Measurements from ENCODE around the gene C1QTNF1.
"Not testable (repeated sequence)": the region's sequence is repeated elsewhere in the genome, so short reads cannot be mapped to it uniquely, and the experiment has no call there.

C1QTNF1 gene

DNA sequence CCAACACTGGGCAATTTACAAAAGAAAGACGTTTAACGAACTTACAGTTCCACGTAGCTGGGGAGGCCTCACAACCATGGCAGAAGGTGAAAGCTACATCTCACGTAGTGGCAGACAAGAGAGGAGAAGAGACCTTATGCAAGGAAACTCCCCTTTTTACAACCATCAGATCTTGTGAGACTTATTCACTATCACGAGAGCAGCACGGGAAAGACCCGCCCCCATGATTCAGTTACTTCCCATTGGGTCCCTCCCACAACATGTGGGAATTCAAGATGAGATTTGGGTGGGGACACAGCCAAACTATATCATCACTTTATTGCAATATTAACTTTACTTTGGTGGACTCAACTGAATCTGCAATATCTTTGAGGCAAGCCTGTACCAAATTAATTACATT, 38.7 kb downstream of the C1QTNF1 start:
- no peak for FAIRE-seq

DNA sequence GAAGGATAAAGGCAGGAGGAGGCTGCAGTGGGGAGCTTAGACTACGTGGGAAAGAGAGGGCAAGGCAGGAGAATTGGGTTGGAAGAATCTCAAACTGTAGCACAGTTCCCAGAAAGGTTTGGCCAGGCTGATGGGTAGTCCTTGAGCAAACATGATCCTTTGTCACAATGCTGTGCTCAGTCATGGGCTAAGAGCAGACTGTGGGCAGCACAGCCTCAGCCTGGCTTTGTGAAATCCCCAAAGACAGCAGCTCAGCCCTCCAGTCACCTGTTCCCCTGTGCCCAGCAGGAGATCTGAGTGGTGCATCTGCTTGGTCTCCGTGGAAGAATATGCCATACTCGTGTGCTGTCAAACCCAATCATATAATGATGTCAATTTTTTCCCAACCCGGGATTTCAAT, 40.1 kb downstream of the C1QTNF1 start:
- no peak for FAIRE-seq

DNA sequence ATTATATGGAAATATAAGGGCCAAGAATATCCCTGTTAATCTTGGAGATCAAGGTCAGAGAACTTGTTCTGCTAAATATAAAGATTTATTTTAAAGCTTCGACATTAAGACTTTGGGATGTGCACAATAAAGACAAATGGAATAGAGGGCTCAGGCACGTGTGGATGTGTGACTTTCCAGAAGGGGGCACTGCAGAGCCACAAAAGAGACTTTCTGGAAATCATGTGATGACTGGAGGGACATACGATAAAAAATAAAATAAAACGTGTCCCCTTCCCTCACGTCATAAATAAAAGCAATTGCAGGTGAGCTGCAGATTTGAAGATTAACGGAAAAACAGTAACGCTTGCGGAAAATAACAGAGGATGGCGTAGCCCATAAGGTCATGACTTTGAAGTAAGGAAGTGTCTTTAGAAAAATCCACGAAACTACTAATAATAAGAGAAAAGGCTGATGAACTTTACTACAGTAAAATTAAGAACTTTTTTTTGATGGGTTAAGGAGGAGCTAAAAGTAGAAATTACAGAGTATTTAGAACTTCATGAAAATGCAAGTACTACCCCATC, 41.2 kb downstream of the C1QTNF1 start:
- no peak for FAIRE-seq

DNA sequence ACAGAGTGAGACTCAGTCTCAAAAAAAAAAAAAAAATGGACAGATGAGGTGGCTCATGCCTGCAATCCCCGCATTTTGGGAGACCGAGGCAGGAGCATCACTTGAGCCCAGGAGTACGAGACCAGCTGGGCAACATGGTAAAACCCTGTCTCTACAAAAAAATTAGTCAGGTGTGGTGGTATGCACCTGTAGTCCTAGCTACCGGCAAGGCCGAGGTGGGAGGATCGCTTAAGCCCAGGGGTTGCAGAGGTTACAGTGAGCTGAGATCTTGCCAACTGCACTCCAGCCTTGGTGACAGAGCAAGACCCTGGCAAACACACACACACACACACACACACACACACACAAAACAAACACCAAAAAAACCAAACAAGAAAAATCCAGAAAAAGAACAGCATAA, 43.0 kb downstream of the C1QTNF1 start:
- FAIRE-seq: no peak

DNA sequence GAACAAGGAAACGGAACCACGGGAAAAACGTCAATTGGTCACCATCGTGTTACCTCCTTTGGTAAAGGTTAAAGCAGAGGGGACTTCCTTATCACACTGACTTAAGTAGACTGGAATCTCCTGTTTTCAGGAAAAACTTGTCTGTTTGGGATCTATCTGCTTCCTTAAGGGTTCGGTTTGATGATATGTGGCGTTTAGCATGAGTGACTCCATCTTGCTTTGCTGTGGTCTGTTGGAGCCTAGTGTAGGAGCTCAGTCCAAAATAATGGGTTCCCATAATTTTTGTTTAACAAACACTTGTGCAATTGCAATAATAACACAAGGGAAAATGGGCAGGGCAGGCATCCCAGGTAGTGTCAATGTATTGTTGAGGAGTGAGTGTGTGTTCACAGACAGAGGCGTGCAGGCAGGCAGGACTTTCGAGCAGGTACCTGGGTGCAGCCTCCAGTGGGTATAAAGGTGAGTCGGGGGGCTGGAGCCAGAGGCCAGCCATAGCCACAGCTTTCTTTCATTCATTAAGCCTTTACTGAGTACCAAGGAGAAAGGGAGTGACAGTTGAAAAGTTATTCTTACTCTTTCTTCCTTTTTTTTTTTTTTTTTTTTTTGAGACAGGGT, 46.4 kb downstream of the C1QTNF1 start:
- FAIRE-seq: no peak

DNA sequence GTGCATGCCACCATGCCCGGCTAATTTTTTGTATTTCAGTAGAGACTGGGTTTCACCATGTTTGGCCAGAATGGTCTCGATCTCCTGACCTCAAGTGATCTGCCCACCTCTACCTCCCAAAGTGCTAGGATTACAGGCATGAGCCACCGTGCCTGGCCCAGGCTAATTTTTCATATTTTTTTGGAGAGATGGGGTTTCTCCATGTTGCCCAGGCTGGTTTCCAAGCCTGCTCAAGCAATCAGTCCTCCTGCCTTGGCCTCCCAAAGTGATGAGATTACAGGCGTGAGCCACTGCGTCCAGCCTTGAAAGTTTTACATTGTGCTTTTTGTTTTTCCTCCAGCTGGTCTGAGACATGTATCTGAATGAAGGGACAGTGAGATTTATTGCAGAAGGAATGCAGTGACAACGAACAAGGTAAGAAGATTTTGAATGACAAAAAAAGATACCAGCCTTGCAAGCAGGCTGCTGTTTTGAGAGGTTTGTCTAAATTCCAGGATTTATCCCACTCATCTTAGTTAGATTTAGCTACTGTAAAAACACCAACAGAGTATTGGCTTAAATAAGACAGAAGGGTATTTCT, 47.3 kb downstream of the C1QTNF1 start:
- FAIRE-seq: no peak

DNA sequence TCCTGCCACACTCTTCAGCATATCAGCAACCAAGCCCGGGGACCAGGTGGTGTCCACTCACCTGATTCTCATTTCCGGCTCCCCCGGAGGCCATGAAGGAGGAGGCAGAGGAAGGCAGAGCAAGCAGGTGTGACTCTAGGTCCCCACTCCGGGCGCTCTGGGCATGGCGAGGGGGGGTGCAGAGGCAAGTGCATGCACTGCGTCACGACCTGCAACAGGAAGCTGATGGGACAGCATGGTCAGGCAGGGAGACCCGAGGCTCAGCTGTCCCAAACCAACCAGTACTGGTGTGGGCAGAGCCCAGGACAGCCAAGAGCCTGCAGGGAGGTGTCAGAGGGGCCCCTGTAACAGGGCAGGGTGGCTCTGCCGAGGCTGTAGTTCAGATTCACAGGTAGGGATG, 48.6 kb downstream of the C1QTNF1 start:
- no peak for FAIRE-seq

DNA sequence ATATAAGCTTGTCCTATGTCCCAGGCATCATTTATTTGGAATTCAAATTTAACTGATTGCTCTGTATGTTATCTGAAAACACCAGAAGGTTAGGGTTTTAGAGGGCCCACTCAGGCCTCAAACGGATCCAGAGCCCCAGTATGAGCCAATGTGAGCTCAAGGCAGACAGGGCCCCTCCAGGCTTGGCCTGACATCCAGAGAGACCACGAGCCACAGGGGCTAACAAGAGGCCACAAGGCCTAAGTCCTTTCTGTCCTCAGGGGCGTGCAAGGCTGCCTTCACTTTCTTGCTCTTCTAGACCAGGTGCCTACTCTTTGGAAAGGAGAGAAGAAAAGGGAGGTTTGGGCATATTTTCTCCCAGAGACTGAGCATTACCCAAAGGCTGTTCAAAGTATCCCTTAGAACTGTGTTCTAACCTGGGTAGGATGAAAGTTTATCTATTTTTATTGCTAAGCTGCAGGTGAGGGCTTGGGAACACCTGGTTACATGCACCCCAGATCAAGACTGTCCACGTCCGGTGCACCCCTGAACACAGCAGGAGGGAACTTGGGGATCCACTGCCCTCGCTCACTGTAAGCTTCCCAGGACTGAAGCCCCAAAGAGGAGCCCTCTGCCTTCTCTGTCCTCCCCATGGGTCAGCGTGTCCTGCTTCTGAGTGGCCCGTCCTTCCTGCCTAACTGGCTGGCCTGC, 49.2 kb downstream of the C1QTNF1 start:
- no peak for FAIRE-seq

DNA sequence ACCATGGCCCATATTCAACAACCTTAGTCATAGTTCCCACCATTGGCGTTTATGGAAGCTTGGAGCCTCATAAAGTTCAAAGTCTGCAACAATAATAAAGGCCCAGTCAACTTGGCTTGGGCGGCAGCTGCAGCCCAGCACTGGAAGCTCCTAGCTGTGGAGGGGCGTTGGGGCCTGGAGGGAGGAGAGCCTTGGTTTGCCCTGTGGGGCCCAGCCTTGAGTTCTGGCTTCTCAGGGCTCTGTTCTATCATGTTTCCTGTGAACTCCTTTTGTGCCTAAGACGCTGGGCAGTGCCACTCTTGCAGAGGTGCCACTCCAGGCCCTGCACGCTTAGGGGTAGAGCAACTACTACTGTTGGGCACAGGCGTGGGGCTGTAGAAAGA, 49.7 kb downstream of the C1QTNF1 start:
- FAIRE-seq: no peak

DNA sequence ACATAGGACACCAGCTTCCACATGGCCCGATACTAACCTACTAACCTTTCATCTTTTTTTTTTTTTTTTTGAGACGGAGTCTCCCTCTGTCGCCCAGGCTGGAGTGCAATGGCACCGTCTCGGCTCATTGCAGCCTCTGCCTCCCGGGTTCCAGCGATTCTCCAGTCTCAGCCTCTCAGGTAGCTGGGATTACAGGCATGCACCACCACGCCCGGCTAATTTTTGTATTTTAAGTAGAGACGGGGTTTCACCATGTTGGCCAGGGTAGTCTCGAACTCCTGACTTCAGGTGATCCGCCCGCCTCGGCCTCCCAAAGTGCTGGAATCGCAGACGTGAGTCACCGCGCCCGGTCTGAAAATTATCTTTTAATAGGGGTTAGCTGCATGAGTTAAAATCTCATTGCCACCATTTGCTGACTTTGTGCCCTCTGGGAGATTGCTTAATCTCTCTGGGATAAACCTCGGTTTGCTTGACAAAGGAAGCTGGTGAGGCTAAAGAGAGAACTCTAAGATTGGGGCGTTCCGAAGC, 50.2 kb downstream of the C1QTNF1 start:
- not testable (repeated sequence) for FAIRE-seq

DNA sequence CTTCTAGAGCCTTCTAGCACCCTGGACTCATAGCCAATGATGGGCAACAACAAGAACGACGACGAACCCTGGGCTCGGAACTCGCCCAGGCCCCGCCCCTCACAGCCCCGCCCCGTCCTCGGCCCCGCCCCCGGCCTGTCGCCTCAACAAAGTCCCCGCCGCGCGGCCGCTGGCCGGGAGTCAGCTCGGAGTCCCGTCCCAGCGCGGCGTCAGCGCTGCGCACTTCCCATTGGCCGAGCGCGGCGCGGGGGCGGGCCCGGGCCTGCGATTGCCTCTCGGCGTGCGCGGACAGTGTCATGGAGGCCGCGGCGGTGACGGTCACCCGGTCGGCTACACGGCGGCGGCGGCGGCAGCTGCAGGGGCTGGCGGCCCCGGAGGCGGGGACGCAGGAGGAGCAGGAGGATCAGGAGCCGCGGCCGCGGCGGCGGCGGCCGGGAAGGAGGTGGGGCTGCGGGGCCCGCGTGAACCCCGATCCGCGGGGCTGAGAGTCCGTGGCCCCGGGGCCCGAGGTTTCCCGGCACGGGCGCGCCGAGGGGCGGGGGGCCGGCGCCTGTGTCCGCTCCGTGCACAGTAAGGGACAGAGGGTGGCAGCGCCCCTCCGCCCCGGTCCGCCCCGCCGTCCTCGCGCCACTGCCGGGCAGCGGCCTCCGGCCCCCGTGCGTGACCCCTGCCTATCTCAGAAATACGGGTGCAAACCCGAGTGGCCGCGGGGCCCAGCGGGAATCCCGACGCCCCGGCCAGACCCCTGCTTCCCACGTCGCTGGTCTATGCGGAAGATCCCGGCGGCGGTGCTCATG, 50.9 kb downstream of the C1QTNF1 start, which contains the start of gene ENGASE:
Gene ENGASE, plus strand, starts transcription at position 176 of the 797 bp plus-strand sequence. Its CDS starts 121 bp downstream, at position 297.
- FAIRE-seq: no peak

DNA sequence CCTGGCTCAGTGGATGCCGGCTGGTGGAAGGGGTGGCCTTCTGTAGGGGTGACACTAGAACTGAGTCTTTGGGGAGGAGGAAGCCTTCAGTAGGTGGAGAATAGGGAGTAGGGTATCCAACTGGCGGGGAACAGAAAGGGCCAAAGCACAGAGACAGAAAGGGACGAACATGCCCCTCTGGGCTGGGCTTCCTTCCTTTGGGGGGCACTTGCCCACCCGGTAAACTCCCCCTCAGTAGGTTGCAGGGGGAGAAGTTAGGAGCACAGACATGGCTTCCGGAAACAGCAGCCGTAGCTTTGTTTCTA, 51.4 kb downstream of the C1QTNF1 start:
- no peak for FAIRE-seq

DNA sequence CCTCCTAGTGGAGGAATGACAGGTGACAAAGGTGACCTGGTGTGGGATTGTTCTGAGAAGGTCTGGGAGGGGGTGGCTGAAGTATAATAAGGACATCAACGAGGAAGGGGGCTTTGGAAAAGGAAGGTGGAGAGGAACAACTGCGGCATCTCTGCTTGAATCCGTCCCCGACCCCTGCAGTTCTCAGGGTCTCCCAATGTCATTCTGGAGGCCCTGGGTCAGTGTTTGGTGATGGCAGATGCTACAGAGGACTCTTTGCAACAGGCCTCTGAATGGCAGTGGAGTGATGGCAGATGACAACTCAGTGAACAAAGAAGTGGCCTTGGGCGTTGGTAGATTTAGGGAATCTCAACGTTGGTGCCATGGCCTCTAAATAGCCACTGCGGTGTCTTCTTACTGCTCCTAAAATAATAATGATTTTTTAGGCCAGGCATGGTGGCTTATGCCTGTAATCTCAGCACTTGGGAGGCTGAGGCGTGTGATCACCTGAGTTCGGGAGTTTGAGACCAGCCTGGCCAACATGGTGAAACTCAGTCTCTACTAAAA, 52.0 kb downstream of the C1QTNF1 start:
- FAIRE-seq: no peak

DNA sequence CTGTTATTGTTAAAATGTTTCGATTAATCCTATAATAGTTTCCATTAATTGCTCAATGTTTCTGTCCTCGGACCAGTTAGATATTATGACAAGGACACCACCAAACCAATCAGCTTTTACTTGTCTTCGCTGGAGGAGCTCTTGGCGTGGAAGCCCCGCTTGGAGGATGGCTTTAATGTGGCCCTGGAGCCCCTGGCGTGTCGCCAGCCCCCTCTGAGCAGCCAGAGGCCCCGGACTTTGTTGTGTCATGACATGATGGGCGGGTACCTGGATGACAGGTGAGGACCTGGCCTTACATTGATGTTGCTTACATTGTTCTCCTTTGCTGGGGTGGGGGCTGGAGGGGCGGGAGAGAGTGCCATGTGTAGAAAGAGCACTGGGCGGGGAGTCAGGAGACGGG, 53.6 kb downstream of the C1QTNF1 start:
- no peak for FAIRE-seq

DNA sequence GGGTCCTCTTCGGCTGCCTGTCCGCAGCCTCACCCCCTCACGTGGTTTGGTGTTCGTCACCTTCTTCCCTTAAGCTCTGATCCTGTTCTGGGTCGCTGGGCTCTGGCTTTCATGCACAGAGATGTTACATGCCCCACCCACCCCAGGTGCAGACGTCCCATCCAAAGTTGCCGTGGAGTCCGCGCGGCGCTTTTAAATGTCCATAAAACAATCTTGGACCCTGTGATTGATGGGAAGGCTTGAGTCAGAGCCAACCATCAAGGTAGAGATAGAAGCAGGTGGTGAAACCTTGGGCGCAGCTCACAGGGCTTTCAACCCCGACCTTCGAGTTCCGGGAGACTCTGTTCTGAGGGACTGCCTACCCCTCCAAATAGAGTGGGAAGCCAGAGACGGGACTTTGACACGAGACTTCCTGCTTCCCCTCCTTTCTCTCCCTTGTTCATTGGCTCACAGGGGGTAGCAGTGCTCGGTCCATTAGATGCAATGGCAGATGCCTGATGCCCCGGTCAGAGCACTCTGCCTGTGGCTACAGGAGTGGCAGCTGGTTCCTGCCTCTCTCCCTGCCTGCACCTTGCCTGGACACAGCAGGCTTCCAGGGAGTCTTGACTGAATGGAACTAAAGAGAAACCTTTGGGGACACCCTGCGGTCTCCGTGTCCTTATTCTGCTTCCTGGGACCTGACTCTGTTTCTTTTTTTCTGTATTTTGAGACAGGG, 54.7 kb downstream of the C1QTNF1 start:
- no peak for FAIRE-seq

DNA sequence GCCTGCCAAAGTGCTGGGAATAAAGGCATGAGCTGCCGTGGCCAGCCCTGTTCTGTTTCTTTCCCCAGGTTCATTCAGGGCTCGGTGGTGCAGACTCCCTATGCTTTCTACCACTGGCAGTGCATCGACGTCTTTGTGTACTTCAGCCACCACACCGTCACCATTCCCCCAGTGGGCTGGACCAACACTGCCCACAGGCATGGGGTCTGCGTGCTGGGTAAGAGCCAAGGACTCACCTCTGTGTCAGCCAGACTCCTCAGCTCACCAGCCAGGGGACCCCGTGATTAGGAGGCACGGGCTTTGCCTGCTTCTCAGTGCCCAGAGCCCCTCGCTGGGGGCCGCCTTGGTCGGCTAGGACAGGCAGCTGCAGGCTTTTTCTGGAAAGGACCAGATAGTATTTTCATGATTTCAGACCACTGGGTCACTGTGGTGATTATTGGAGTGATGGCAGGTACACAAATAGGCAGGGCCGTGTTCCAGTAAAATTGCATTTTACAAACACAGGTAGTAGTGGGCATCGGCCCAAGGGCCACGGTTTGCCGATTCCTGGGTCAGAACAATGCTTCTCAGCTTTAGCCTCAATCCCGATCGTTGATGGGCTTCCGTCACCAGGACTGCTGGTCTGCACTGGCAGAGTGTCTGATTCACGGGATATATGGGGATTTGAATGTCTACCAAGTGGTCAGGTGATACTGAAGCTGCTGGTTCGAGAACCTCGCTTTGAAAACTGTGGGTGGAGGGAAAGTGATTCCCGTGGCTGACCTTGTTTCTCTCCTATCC, 55.6 kb downstream of the C1QTNF1 start:
- no peak for FAIRE-seq

DNA sequence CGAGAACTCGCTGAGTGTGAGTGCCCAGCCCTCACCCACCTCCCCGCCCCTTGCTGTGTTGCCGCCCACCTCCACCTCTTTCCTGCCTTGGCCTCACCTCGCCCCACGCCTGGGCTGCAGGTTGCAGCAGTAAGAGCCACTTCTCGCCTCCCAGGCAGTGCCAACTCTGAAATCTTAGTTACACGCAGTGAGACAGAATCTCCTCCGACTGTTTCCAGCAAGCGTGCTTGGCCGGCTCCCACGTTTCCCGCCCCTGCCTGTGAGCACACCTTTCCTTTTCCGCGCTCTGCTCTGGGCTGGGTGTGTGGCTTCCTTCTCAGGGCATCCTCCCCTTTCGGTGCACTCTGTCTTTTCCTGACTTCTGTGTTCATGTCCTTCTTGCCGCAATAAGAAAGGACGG, 56.4 kb downstream of the C1QTNF1 start:
- FAIRE-seq: no peak

DNA sequence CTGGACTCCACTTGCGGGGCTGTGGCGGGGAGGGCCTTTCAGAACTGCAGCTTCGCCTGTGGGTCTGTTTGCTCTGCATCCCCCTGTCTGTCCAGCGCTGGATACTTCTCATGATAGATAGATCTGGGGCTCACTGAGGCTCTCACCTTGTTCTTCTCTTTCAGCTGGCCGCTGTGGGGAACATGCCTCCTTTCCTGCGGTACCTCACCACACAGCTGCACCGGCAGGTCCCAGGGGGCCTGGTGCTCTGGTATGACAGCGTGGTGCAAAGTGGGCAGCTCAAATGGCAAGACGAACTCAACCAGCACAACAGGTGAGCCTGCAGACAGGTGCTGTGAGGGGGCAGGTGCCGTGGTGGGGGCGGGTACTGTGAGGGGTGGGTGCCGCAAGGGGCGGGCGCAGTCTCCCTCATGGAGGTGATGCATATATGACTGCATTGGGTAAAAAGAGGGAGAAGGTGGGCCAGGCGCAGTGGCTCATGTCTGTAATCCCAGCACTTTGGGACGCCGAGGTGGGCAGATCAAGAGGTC, 56.9 kb downstream of the C1QTNF1 start:
- no peak for FAIRE-seq

DNA sequence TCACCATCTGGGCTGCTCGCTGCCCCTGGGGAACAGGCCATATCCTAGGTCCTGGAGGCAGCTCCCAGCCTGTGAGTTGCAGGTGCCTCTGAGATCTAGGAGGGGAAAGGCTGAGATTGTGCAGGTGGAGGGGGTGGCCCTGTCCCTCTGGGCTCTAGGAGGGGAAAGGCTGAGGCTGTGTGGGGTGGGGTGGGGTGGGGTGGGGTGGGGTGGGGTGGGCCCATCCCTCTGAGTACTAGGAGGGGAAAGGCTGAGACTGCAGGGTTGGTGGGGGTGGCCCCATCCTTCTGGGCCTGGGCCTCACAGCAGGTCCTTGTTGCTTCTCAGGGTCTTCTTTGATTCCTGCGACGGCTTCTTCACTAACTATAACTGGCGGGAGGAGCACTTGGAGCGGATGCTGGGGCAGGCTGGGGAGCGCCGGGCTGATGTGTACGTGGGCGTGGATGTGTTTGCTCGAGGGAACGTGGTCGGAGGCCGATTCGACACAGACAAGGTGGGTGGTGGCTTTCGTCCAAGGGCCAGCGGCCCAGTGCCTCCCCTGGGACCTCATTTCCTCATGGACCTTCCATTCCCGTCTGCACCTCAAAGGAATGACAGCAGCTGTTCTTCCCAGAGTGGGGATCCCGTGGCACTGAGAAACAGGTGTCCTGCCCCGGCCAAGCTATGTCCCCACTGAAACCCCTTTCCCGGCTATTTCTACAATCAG, 57.8 kb downstream of the C1QTNF1 start:
- no peak for FAIRE-seq
